Activated T-helper 17 cell treated with anti-CD3 and anti-CD28 coated beads, Interleukin-2, amount 50 U/mL, for 72 hours (primary cell): ENCODE data around the gene HS6ST1. TPM values are rescaled to one million over a fixed set of nuclear protein-coding genes. Genes with fewer than 3 reads are reported as not detected.

ENCODE experiments used
- ATAC-seq: fragments of 150-1000 bp; cut with Tn5 transposase; replicated peaks from 2 replicates; pipeline ENCODE4 v1.10.0; 2021; ENCODE audit warnings: mild to moderate bottlenecking, moderate library complexity
- H3K27ac Mint-ChIP-seq: one replicate; pipeline ENCODE4 v1.8.0; 2022; ENCODE audit warnings: mixed read lengths
- H3K27me3 Mint-ChIP-seq: one replicate; pipeline ENCODE4 v1.8.0; 2022; ENCODE audit warnings: mixed read lengths
- H3K36me3 Mint-ChIP-seq: one replicate; pipeline ENCODE4 v1.8.0; 2022; ENCODE audit warnings: low read depth, mild to moderate bottlenecking, mixed read lengths
- H3K4me1 Mint-ChIP-seq: one replicate; pipeline ENCODE4 v1.8.0; 2022; ENCODE audit warnings: mixed read lengths
- H3K4me3 Mint-ChIP-seq: one replicate; pipeline ENCODE4 v1.8.0; 2022; ENCODE audit warnings: mild to moderate bottlenecking, mixed read lengths
- H3K9me3 Mint-ChIP-seq: one replicate; pipeline ENCODE4 v1.8.0; 2022; ENCODE audit warnings: mixed read lengths
- total RNA-seq, 2 donors: library from RNA; stranded (reverse); gene quantifications; one replicate each; pipeline ENCODE4 v1.2.3, GENCODE V29; 2022

Gene HS6ST1
- total RNA-seq, 2 donors from 2014 or later = 3.8 to 7.8 TPM

GRCh38 chr2:128237081-128237534, 81.6 kb downstream of the HS6ST1 start:
- Mint-ChIP-seq H3K36me3 (no peaks in the 10 kb centered on the region), H3K4me3 (no peak overlapping the region), H3K4me1 (no peaks in the 10 kb centered on the region), H3K9me3 (no peaks in the 10 kb centered on the region), H3K27ac (no peak overlapping the region), H3K27me3 (peaks cover 4% of the 10 kb centered on the region)
- ATAC-seq = no peak

DNA sequence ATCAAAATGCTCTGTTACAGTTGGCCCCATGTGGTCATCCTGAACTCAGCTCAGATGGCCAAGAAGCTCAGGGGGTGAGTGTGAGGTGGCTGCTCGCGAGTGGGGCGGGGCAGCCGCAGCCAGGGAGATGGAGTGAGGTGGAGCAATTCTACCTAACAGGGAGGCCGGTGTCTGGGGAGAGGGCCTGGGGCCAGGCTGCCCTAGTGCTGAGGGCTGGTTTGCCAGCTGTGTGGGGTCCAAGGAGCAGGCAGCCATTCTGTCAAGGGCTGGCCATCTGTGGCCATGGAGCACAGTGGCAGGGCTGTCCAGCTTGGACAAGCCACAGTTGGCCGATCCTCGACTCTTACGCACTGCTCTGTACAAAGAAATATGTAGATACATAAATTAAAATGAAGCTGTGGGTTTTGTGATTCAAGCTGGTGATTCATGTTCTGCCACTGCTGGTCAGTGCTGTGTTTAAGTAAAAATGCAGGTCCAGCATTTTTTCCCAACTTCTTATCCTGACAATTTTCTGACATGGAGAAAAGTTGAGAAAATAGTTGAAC, 82.1 kb downstream of the HS6ST1 start:
- Mint-ChIP-seq H3K9me3 (no peaks in the 10 kb centered on the region), H3K4me1 (no peaks in the 10 kb centered on the region), H3K27ac (no peak overlapping the region), H3K4me3 (no peak overlapping the region), H3K36me3 (no peaks in the 10 kb centered on the region), H3K27me3 (peaks cover 4% of the 10 kb centered on the region)
- ATAC-seq = no peak

DNA sequence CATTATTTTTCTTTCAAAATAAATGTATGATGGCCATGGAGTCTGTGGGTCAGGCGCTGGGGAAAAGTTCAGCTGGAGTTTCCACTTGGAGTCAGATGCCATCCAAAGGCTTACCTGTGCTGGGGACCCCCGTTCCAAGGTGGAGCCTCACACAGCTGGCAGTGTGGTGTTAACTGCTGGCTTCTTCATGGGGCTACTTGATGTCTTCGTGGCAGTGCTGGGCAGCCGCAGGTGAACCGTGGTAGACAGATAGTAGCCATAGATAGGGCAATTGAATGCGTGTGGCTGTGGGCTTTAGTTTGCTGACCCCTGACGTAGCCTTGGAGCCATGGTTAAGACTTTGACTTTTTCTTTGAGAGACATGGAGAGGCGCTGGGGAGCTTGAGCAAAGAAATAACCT, 83.1 kb downstream of the HS6ST1 start:
- Mint-ChIP-seq H3K27me3 (peaks cover 4% of the 10 kb centered on the region), H3K9me3 (no peaks in the 10 kb centered on the region), H3K4me1 (no peaks in the 10 kb centered on the region), H3K27ac (no peak overlapping the region), H3K36me3 (no peaks in the 10 kb centered on the region), H3K4me3 (no peak overlapping the region)
- ATAC-seq = no peak

GRCh38 chr2:128234613-128235012, 84.1 kb downstream of the HS6ST1 start:
- H3K27ac Mint-ChIP-seq = no peak overlapping the region
- H3K4me1 Mint-ChIP-seq = no peaks in the 10 kb centered on the region
- no peaks in the 10 kb centered on the region for H3K9me3 Mint-ChIP-seq
- ATAC-seq = no peak
- no peaks in the 10 kb centered on the region for H3K36me3 Mint-ChIP-seq
- H3K27me3 Mint-ChIP-seq = peaks cover 4% of the 10 kb centered on the region
- H3K4me3 Mint-ChIP-seq = no peak overlapping the region

DNA sequence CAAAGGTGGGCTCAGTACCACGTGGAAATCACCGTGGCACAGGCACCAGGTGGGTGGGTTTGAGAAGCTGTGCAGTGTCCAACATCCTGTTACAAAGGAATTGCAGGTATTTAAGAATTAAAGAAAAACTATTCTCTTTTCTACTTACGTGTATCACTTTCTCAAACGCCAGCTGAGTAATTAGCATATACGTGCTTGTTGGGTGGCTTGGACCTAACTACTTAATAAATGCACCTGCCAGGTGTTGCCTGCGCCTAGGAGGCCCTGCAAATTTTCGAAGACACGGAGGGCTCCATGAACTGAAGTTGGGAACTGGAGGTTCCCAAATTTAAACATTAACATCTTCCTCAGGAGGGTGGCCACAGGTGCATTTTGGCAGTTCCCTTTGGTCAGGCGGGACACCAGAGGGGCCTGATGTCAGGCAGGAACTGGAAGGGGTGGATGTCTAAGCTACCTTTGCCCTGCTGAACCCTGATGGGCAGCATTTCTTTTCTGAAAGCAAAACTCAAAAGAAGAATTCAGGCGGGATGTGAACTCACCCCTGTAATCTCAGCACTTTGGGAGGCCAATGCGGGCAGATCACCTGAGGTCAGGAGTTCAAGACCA, 84.8 kb downstream of the HS6ST1 start:
- peaks cover 4% of the 10 kb centered on the region for H3K27me3 Mint-ChIP-seq
- ATAC-seq = no peak
- H3K4me3 Mint-ChIP-seq = peak overlapping the region; percentile 67
- no peak overlapping the region for H3K27ac Mint-ChIP-seq
- no peaks in the 10 kb centered on the region for H3K4me1 Mint-ChIP-seq
- H3K9me3 Mint-ChIP-seq = no peaks in the 10 kb centered on the region
- no peaks in the 10 kb centered on the region for H3K36me3 Mint-ChIP-seq

GRCh38 chr2:128232965-128233789, 85.5 kb downstream of the HS6ST1 start:
- peak; percentile 99 for ATAC-seq

DNA sequence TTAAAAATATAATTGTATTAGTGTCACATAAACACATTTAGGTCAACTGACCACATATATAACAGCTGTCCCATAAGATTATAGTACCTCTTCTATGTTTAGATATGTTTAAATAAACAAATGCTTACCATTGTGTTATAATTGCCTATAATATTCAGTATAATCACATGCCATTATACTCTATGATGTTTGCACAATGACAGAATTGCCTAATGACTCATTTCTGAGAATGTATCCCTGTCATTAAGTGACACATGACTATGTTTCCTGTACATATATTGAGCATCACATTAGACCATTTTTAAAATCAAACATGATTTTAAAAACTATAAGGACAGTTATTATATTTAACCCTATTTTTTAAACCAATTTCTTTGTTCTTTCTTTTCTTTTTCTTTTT, 89.8 kb downstream of the HS6ST1 start:
- Mint-ChIP-seq H3K9me3 (no peaks in the 10 kb centered on the region), H3K27ac (no peak overlapping the region), H3K4me1 (no peaks in the 10 kb centered on the region), H3K4me3 (no peak overlapping the region), H3K36me3 (no peaks in the 10 kb centered on the region), H3K27me3 (no peaks in the 10 kb centered on the region)
- peak; percentile 25 for ATAC-seq

More at GRCh38 chr2:128232965-128233789, 85.5 kb downstream of the HS6ST1 start:
- Mint-ChIP-seq H3K27ac (no peak overlapping the region), H3K4me3 (peak overlapping the region; percentile 67), H3K4me1 (no peaks in the 10 kb centered on the region), H3K9me3 (no peaks in the 10 kb centered on the region), H3K27me3 (peaks cover 4% of the 10 kb centered on the region), H3K36me3 (no peaks in the 10 kb centered on the region)

DNA sequence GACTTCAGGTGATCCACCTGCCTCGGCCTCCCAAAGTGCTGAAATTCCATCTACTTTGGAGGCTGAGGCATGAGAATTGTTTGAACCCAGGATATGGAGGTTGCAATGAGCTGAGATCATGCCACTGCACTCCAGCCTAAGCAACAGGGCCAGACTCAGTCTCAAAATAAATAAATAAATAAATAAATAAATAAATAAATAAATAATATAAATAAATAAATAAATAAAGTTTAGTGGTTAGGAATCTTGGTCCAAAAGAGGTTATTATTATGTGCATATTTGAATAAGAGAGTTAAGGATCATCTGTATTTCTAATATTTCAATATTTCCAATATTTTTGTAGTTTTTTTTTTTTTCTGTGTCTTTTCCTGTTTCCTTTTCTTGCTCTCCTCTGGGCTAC, 90.8 kb downstream of the HS6ST1 start:
- H3K4me1 Mint-ChIP-seq = no peaks in the 10 kb centered on the region
- ATAC-seq = no peak
- H3K27me3 Mint-ChIP-seq = no peaks in the 10 kb centered on the region
- no peaks in the 10 kb centered on the region for H3K9me3 Mint-ChIP-seq
- no peak overlapping the region for H3K4me3 Mint-ChIP-seq
- no peaks in the 10 kb centered on the region for H3K36me3 Mint-ChIP-seq
- no peak overlapping the region for H3K27ac Mint-ChIP-seq

GRCh38 chr2:128219891-128220290, 98.8 kb downstream of the HS6ST1 start:
- H3K9me3 Mint-ChIP-seq = no peaks in the 10 kb centered on the region
- H3K27ac Mint-ChIP-seq = no peak overlapping the region
- ATAC-seq = no peak
- H3K27me3 Mint-ChIP-seq = peaks cover 6% of the 10 kb centered on the region
- H3K4me1 Mint-ChIP-seq = no peaks in the 10 kb centered on the region
- H3K4me3 Mint-ChIP-seq = no peak overlapping the region
- H3K36me3 Mint-ChIP-seq = no peaks in the 10 kb centered on the region

DNA sequence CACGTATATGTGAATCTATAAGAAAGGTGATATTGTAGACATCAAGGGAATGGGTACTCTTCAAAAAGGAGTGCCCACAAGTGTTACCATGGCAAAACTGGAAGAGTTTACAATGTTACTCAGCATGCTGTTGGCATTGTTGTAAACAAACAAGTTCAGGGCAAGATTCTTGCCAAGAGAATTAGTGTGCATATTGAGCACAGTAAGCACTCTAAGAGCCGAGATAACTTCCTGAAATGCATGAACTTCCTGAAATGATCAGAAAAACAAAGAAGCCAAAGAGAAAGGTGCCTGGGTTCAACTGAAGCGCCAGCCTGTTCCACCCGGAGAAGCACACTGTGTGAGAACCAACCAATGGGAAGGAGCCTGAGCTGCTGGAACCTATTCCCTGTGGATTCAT, 101.0 kb downstream of the HS6ST1 start:
- H3K4me1 Mint-ChIP-seq = no peaks in the 10 kb centered on the region
- no peak overlapping the region for H3K4me3 Mint-ChIP-seq
- no peaks in the 10 kb centered on the region for H3K9me3 Mint-ChIP-seq
- H3K27ac Mint-ChIP-seq = no peak overlapping the region
- no peak for ATAC-seq
- peaks cover 4% of the 10 kb centered on the region for H3K27me3 Mint-ChIP-seq
- H3K36me3 Mint-ChIP-seq = no peaks in the 10 kb centered on the region

- Mint-ChIP-seq H3K4me1 (no peaks in the 10 kb centered on the region), H3K9me3 (no peaks in the 10 kb centered on the region), H3K36me3 (no peaks in the 10 kb centered on the region), H3K27ac (no peak overlapping the region), H3K27me3 (peaks cover 3% of the 10 kb centered on the region), H3K4me3 (no peak overlapping the region)
- ATAC-seq = no peak
Observed at GRCh38 chr2:128215897-128216642, 102.6 kb downstream of the HS6ST1 start.

Other genes with a start within 250 kb of the HS6ST1 start
- gene UGGT1, start 227.7 kb downstream of the HS6ST1 start, total RNA-seq = 10 to 100 TPM; 36.5 to 53.2 TPM